HG03520 (cell line): Measurements from ENCODE around the gene PLD1.

Experiments used
- ATAC-seq: cut with Tn5 transposase; IDR thresholded peaks from one replicate; pipeline ENCODE4 v1.9.1; 2021; ENCODE audit warnings: mild to moderate bottlenecking, moderate library complexity; ENCODE audit not compliant: unreplicated experiment

PLD1 gene

DNA sequence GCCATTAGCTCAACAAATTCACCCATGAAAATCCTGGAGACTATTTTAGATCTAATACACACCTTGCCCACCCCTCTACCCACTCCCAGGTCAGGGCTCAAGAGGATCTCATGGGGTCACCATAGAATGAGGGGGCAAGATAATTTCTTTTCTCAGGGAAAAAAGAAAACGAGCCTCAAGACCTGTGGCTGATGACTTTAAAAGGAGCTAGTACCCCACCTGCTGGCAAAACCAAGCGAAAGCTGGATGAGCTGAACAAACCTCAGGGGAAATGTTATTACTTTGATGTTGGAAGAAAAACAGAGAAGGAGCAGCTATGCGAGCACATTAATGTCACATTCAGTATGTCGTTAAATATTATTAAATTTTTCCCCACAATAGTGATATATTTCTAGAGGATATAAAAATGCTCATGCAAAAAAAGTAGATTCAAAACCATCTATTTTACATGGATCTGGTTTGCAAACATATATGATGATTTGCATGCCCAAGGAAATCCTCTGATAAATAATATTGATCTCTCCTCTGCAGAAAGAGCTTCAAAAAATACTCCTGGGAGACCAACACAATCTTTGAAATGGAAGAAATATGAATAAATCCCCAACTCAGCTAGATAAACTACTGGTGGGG, 37.7 kb downstream of the PLD1 start:
- ATAC-seq, result peak; percentile 48

DNA sequence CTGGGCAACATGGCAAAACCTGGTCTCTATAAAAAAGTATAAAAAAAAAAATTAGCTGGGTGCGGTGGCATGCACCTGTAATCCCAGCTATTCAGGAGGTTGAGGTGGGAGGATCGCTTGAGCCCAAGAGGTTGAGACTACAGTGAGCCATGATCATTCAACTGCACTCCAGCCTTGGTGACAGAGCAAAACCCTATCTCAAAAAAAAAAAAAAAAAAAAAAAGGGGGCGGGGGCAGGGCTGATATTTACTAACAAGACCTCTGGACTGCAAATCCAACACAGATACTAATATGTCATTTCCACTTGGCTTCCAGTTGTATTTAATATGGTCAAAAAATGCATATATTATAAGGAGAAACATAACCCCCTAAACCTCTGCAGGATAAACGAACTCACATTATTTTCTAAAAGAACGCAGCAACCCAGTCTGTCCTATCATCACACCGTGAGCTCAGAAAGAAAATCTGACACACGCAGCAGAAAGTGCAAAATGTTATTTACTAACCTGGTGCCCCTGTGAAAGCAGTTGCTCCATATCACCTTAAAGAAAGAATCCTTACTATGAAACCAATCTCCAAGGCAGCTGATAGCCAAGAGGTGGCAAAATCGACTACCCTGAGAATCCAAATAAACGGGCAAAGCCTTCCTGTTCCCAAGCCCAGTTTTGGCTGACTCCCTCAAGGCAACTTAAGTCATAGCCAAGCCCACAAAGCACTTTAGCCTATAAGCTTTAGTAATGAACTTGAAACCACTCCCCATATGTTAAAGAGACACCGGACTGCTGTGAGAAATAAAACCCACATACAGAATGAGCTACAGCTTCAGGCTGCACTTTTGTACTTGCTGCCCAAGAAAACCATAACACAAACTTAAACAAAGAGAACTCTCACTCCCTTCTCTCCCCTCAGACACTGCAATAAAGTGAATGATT, 39.3 kb downstream of the PLD1 start:
- peak; percentile 60 for ATAC-seq

DNA sequence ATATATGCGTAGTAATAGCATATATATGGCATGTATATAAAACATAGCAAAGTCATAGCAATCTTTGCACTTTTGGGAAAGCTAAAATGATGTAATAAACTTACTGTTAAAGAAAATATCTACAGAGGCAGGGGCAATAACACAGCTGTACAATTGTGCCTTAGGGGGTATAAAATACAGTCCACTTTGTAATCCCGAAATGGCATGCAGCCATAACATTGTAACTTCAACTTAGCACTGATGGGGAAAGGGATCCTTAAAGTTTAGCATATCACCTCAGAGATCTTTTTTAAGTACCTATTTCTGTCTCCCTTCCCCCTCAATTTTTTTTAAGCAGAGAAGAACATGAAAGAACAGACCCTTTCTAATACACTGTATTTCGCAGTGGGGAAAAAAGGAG, 40.8 kb downstream of the PLD1 start:
- ATAC-seq, result no peak

DNA sequence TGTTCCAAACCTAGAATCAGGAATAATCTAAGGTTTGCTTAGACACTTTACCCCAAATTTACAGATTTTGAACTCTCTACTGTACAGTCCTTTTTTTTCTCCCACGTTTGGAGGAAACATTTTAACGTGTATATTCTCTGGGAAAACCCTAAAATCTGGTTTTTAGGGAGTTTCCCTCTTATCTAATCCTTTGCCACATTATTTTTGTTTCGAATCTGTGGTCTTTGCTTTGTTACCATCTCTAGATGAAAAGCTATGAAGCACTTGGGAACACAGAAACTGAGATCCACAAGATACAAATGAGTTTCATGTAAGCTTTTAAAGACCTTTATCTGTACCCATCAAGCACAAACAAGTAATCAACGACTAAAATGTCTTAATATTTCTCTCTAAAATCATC, 41.3 kb downstream of the PLD1 start:
- no peak for ATAC-seq

DNA sequence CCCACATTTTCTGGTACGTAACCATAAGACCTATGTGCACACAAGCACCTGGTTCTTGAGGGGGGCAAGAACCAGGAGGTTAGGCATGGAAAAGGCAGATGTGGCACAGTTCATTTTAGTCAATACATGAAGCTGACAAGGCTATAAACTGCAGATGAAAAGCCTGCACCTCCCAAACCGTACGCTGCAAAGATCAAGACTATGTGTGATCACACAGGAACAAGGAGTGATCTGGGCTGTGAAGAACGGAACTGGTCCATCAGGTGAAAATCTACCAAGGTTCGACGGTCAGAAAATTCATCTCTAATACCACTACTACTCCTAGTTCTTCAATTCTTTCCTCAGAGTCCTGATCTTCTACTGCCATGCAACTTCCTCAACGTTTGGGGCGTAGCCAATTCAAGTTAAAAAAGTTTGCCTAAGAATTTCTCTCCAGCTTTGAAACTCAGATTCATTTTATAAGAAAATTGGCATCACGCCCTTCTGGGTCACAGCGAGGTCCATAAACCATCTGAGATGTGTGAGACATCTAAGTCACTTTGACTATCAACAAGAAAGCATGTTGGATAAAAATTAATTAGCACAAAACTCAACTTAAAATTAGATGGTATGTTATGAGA, 41.9 kb downstream of the PLD1 start:
- ATAC-seq, result no peak

DNA sequence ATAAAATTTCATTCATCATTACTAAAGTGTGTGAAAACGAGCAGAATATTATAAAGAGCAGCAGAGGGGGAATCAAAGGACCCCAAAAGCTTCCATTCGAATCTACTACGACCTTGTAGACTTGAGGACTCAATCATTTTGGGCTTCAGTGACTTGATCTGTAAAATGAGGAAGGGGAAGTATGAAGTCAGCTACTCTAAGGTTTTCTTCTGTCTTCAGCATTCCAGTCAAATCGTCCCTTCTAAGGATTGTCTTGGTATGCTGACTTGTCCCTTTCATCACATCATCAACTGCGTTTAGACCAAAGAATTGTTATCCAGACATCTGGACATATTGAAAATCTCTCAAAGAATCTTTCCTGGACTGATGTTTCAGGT, 44.8 kb downstream of the PLD1 start:
- ATAC-seq, result no peak

DNA sequence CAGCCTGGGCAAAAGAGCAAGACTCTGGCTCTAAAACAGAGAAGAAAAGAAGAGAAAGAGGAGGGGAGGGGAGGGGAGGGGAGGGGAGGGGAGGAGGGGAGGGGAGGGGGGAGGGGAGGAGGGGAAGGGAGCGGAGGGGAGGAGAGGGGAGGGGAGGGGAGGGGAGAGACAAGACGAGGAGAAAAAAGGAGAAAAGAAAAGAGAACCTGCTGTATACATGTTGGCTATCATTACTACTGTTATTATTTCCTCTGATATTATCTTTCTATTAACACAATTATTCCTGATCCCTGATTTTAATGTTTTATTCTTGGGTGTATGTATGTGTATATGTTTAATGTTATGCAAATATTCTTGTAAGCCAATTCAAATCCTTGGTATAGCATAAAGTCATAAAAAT, 46.9 kb downstream of the PLD1 start:
- no peak for ATAC-seq

DNA sequence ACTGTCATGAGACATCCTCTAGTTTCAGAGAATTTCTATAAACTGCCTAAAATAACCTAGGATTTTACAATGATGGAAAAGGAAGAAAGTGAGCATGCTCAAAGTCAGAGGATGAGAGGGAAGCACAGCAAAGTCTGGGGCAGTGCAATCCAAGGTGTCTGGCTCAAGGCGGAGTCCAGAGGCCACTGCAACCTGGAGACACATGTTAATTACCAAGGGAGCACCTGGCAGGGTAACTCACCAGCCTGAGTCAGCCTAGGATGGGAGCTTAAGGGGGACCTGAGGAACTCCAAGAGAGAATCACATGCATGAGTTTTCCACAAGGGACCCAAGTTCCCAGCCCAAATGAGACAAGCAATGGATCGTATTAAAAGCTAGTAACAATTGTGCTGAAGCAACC, 49.8 kb downstream of the PLD1 start:
- no peak for ATAC-seq

DNA sequence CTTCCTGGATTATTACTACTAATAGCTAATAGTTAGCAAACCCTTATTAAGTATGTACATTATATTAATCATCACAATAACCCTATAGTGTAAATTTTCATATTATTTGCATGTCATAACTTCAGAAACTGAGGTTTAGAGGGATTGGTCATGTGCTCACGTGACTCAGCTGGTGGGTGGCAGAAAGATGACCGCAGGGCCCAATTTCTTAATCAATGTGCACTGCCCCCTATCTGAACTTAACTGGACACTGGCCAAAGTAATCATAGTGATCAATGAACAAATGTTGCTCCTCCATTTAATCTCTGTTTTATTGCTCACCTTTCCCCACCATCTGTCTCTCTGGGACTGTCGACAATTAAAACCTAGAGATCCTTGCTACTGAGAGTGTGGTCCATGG, 52.2 kb downstream of the PLD1 start:
- no peak for ATAC-seq

DNA sequence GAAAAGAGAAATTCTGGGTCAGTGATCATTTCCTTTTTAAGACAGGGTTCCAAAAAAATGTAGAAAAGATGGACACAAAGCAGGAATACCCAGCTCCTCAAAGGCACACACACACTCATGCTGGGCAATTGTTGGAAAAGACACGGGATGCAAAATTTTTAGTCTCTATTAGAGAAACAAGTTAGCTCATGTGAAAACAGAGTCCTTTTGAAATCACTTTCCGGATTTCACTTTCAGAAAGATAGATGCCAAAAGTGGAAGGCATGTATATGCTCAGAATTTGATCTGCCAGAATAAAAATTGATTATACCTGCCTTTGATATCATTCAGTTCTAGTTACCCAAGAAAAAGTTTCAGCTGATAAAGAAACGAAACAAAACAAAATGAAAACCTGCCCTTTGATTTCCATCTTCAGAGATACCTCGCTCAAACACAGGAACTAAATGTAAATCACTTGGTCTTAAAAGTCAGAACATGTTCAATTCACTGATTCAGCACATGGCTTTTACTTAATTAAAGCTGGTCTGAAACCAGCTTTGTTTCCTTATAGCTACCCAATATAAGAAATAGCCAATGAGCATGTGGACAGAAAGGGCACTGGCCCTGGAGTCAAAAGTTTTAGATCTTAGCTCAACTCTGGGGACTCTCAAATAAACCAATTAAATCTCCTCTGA, 52.8 kb downstream of the PLD1 start:
- no peak for ATAC-seq

DNA sequence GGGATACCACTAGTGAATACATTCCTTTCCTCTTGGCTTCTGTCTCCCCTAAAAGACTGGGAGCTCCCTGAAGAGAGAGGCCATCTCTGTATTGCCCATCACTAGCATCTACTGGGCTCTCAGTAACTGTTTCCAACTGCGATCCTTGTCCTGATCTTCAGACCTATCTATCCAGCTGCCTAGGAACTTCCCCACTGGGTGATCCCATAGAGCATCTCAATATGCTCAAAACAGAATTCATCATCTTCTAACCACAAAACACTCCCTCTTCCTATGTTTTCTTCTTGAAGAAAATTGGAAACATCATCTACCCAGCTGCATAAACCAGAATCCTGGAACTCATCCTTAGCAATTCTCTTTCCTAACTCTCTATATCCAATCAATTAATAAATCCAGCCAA, 54.6 kb downstream of the PLD1 start:
- no peak for ATAC-seq

DNA sequence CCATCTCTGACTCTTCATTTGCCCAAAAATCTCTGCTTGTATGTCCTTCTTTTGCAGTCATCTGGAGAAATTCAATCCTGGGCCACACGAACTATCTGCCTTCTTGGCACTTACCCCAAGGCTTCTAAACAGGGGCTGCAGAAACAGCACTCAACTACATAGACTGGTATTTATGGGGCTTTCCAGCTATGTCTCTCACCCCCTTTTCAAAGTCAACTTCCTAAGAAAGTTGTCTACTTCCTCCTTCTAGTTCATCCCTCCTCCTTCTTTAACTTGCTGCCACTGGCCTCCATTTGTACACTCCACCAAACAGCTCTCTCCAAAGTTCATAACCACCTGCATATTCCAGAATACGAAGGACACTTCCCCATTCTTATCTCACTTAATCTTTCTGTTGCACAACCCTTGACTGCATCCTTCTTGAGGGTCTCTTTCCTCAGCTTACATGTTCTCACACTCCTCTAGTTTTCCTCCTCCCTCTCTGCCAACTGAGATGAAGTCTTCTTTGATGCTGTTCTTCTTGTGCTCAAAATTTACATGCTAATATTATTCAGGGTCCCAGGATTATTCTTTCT, 55.2 kb downstream of the PLD1 start:
- no peak for ATAC-seq

DNA sequence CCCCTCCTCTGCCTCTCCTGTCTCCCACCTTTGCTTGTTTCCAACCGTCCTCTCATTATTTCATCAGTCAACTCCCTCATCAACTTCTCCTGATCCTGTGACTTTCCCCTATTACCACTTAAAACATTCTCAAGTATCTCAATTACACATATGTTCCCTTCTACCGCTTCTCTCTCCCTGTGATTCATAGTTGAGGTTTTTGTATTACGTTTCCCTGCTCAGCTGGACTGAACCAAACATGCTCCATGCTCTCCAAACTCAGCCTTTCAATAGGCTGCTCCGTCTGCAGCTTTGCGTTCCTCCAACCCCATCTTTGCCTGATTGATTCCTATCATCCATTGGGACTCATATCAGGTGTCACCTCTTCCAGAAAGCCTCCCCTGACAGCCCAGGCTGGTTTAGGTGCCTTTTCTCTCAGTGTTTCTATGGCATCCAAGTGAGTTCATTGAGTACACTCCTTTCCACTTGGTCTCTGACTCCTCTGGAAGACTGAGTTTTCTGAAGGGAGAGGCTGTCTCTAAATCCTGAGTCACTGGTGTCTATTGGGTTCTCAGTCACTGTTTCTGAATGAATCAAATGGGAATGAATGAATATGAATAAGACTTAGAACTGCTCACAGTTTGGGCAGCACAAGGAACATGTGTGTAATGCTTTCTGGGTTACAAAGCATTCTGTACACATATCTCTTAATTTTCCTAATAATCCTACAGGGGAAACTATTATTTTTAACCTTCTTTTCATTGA, 56.4 kb downstream of the PLD1 start:
- no peak for ATAC-seq

DNA sequence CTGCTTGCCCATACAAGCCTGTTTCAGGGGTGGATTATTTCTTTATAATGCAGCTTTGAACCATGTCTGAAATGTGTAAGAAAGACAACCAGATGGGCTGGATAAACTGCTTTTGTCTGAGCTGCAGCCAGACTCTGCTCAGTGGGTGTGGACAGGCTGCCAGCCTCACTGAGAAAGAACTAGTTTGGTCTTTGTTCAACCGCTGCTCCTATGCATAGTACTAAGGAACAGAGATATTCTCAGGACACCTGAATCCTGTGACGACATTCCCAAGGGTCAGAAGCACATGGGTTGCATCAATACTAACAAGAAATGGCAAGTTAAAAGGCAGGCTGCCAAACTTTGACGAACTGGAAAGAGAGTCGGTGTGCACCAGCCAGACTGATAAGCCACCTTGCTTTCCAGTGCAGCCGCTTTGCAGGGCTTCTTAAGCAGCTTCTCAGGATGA, 57.2 kb downstream of the PLD1 start:
- no peak for ATAC-seq

DNA sequence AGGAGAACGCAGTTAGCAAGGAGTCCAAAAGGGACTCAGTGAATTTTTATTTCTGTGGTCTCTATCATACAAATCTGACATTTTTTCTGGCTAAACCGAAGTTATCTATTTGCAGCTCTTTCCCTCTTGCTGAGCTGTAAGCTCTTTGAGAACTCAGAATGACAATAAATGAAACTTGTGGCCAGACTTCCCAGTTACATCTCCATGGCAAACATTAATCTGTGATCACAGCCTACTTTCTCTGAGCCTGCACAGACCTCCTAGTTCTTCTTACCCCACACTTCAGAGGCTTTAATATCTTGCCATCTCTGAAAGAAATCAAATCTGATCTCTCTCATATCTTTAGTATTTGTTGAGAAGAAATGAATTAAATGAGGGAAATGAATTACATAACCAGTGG, 58.0 kb downstream of the PLD1 start:
- ATAC-seq, result no peak

DNA sequence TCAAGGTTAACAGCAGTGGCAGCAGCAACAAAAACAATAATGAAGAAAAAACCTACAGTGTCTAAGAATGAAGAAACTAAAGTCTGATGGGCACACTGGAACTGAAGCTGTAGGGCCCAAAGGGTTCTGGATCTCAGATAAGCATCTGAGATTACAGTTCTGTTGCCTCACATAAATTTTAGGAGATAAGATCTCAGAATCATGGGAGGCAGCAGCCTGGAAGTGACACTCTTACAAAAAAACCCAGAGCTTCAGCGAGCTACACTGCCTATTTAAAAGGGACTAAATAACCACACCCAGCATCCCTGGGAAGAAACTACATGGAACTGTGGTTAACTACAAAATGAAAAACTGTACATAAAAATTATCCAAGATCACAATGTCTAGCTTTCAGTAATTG, 61.2 kb downstream of the PLD1 start:
- no peak for ATAC-seq

DNA sequence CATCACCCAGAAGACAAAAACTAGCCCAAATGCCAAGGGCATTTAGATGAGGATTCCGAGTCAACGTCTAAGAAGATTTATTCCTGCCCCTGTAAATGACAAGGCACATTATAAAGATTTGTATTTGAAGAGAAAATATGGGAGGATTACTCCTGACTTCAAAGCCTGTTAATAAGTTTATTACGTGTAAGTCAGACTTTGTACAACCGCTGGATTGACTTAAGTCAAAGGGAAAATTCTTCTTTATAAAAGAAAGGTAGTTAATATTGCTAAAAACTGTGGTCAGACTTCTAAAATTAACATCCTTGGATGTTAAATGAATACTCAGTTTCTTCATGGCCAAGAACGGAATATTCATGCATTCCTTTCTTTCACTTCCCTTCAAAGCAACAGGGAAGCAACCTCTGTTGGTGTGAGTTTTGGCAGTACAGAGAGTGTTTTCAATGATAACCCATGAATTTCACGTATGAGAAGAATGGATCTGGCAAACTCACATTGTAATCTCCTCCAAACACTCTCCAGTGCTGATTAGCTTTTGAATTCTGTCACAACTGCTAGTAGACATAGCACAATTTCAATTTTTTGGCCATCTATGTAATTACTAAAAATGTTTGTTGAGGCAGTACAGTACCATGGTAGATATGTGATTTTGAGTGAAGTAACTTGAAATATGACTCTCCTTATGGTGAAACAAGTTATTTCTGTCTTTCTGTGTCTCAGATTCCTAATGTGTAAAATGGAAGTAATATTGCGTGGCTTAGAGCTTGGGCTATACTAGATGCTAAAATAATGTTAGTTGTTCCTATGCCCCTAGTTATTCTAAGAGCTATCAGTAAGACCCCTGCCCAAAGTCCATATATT, 62.0 kb downstream of the PLD1 start:
- ATAC-seq, result no peak

DNA sequence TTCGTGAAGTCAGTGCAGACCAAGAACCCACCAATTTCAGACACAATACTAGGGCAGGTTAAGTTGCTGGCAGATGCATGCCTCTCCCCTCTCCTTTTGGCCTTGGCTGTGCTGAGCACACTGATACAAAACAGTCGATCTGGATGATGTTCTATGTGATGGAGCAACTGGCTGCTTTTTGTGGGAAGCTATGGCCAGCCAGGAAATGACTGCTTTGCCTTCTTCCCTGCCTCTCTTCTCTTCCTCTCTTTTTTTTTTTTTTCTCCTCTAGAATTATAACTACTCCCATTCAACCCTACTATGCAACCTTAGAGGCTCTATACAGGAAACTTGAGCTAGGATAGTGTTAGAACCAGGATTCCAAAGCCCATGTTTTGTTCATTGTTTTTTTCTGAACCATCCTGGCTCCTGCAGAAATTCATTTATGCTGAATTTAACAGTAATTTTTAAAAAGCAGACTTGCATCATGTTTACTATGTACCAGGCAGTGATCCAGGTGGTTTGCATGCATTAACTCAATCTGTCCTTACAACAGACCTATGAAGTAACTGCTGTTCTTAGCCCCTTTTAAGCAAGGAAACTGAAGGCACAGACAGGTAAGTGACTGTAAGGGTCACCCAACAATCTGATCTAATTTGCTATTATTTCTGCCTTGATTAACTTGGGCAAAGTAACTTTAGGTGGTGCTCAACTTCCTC, 62.9 kb downstream of the PLD1 start:
- no peak for ATAC-seq
